Measurements from ENCODE around the gene INAVA. TPM values are rescaled to one million over a fixed set of nuclear protein-coding genes. Genes with fewer than 3 reads are reported as not detected.
A peak's percentile ranks its signal among the peaks of the same experiment; 100 is the strongest.

INAVA gene
- total RNA-seq, 1 donor from 2014 or later = 28.7 TPM

GRCh38 chr1:200903793-200904192, 9.1 kb downstream of the INAVA start:
- H3K27me3 ChIP-seq (ENCODE audit: control insufficient read depth, insufficient read depth, low read length) = no peaks in the 10 kb centered on the region
- DNase-seq (ENCODE audit: low read depth) (no peak), FAIRE-seq (no peak)
- no peak for TF ChIP-seq CTCF (IDR thresholded peaks at IDR 0.05; ENCODE audit: insufficient read depth, low read length, severe bottlenecking)
- no peak overlapping the region for H3K4me3 ChIP-seq (ENCODE audit: low read depth, low read length)
- peaks cover 51% of the 10 kb centered on the region for H3K36me3 ChIP-seq (ENCODE audit: control insufficient read depth, insufficient read depth, low read length)

GRCh38 chr1:200904772-200905171, 10.1 kb downstream of the INAVA start:
- Histone ChIP-seq H3K27me3 (ENCODE audit: control insufficient read depth, insufficient read depth, low read length) (no peaks in the 10 kb centered on the region), H3K4me3 (ENCODE audit: low read depth, low read length) (no peak overlapping the region), H3K36me3 (ENCODE audit: control insufficient read depth, insufficient read depth, low read length) (peaks cover 49% of the 10 kb centered on the region)
- no peak for FAIRE-seq
- DNase-seq (ENCODE audit: low read depth) = no peak
- TF ChIP-seq CTCF (IDR thresholded peaks at IDR 0.05; ENCODE audit: insufficient read depth, low read length, severe bottlenecking) = no peak

GRCh38 chr1:200905411-200906052, 10.8 kb downstream of the INAVA start:
- H3K27me3 ChIP-seq (ENCODE audit: control insufficient read depth, insufficient read depth, low read length) = no peaks in the 10 kb centered on the region
- FAIRE-seq = peak; percentile 23
- H3K4me3 ChIP-seq (ENCODE audit: low read depth, low read length) = no peak overlapping the region
- DNase-seq (ENCODE audit: low read depth) = peak; percentile 95
- TF ChIP-seq CTCF (IDR thresholded peaks at IDR 0.05; ENCODE audit: insufficient read depth, low read length, severe bottlenecking) = no peak
- peaks cover 44% of the 10 kb centered on the region for H3K36me3 ChIP-seq (ENCODE audit: control insufficient read depth, insufficient read depth, low read length)

- no peak for DNase-seq (ENCODE audit: low read depth)
- Histone ChIP-seq H3K36me3 (ENCODE audit: control insufficient read depth, insufficient read depth, low read length) (peaks cover 37% of the 10 kb centered on the region), H3K27me3 (ENCODE audit: control insufficient read depth, insufficient read depth, low read length) (no peaks in the 10 kb centered on the region), H3K4me3 (ENCODE audit: low read depth, low read length) (no peak overlapping the region)
- TF ChIP-seq CTCF (IDR thresholded peaks at IDR 0.05; ENCODE audit: insufficient read depth, low read length, severe bottlenecking) = no peak
- no peak for FAIRE-seq
These were observed 11.8 kb downstream of the INAVA start for GRCh38 chr1:200906491-200906890.

- peak; percentile 84 for DNase-seq (ENCODE audit: low read depth)
- Histone ChIP-seq H3K4me3 (ENCODE audit: low read depth, low read length) (no peak overlapping the region), H3K27me3 (ENCODE audit: control insufficient read depth, insufficient read depth, low read length) (no peaks in the 10 kb centered on the region), H3K36me3 (ENCODE audit: control insufficient read depth, insufficient read depth, low read length) (peaks cover 30% of the 10 kb centered on the region)
- TF ChIP-seq CTCF (IDR thresholded peaks at IDR 0.05; ENCODE audit: insufficient read depth, low read length, severe bottlenecking) = peak; percentile 4
- peak; percentile 83 for FAIRE-seq
These were observed 13.0 kb downstream of the INAVA start for GRCh38 chr1:200907611-200908097.

All from bronchial epithelial cell (primary cell).